H1 (cell line): ENCODE measurements around the gene RBM5. TPM values are rescaled to one million over a fixed set of nuclear protein-coding genes. Genes with fewer than 3 reads are reported as not detected.

Experiments used
- CTCF ChIA-PET: fragments of 300-600 bp; sonication (Branson Sonifier 250); formaldehyde crosslinking; loops from one replicate; lab custom pipeline; 2021; ENCODE audit not compliant: partially characterized antibody; lab: Charles Lee
- POLR2A ChIA-PET: fragments of 300-600 bp; sonication (Branson Sonifier 250); formaldehyde crosslinking; loops from one replicate; lab custom pipeline; 2021; ENCODE audit warnings: inconsistent platforms; ENCODE audit not compliant: partially characterized antibody; lab: Charles Lee
- DNase-seq, 2 experiments: peaks; one replicate each; pipeline versions ENCODE4 v3.0.0 to v3.0.0-alpha.2; 2010 to 2022; ENCODE audit warnings: low spot score in 2 of 2, low read depth in 1 of 2, mixed read lengths in 1 of 2
- FAIRE-seq: peaks from 2 replicates; lab custom pipeline; 2011; peaks lifted over from hg19 to GRCh38; lab: Jason Lieb, UNC
- H2AFZ ChIP-seq: 2 replicates; pipeline ENCODE4 v1.8.1; 2012; ENCODE audit warnings: low read length, inconsistent platforms
- H2AK5ac ChIP-seq: 2 replicates; pipeline ENCODE4 v1.6.1; 2013; ENCODE audit warnings: low read depth, low read length
- H2BK120ac ChIP-seq: replicated peaks from 2 replicates; pipeline ENCODE3; 2013; ENCODE audit warnings: low read depth, low read length, inconsistent platforms
- H2BK12ac ChIP-seq: 2 replicates; pipeline ENCODE4 v1.6.1; 2013; ENCODE audit warnings: low read depth, low read length
- H2BK15ac ChIP-seq: 2 replicates; pipeline ENCODE4 v1.6.1; 2013; ENCODE audit warnings: low read length
- H2BK20ac ChIP-seq: 2 replicates; pipeline ENCODE4 v1.6.1; 2013; ENCODE audit warnings: low read length
- H2BK5ac ChIP-seq: 2 replicates; pipeline ENCODE4 v1.6.1; 2013; ENCODE audit warnings: low read depth, low read length
- H3K14ac ChIP-seq: 2 replicates; pipeline ENCODE4 v1.6.1; 2013; ENCODE audit warnings: inconsistent platforms; ENCODE audit not compliant: insufficient read length
- H3K18ac ChIP-seq: 2 replicates; pipeline ENCODE4 v1.6.1; 2013; ENCODE audit warnings: low read length; ENCODE audit errors: extremely low read depth
- H3K23ac ChIP-seq: 2 replicates; pipeline ENCODE4 v1.6.1; 2013; ENCODE audit warnings: inconsistent platforms; ENCODE audit not compliant: insufficient read length
- H3K23me2 ChIP-seq: 2 replicates; pipeline ENCODE4 v1.6.1; 2013; ENCODE audit warnings: low read depth, low read length
- H3K27ac ChIP-seq: 2 replicates; pipeline ENCODE4 v1.6.1; 2011; ENCODE audit warnings: low read depth, low read length, inconsistent platforms
- H3K27me3 ChIP-seq, 4 experiments: replicated peaks in 1 of 4; 1 replicate in 1 of 4; 2 replicates in 3 of 4; pipeline versions ENCODE4 v1.6.1 to v1.8.1; 2011 to 2013; ENCODE audit warnings: low read length in 3 of 4, mild to moderate bottlenecking in 3 of 4, inconsistent platforms in 2 of 4, mixed read lengths in 2 of 4, moderate library complexity in 1 of 4; ENCODE audit not compliant: control insufficient read depth in 3 of 4, insufficient read depth in 3 of 4; ENCODE audit errors: extremely low read depth in 1 of 4
- H3K36me3 ChIP-seq, 4 experiments: 2 replicates each; pipeline versions ENCODE4 v1.6.1 to v1.8.1; 2011 to 2013; ENCODE audit warnings: mild to moderate bottlenecking in 4 of 4, low read length in 3 of 4, moderate library complexity in 2 of 4, control low read depth in 1 of 4, inconsistent platforms in 1 of 4; ENCODE audit not compliant: insufficient read depth in 4 of 4, control insufficient read depth in 2 of 4
- H3K4ac ChIP-seq: replicated peaks from 2 replicates; pipeline ENCODE3; 2013; ENCODE audit warnings: low read length, low read depth, mixed read lengths, inconsistent platforms; ENCODE audit not compliant: insufficient read length
- H3K4me1 ChIP-seq, 4 experiments: replicated peaks in 1 of 4; 1 replicate in 1 of 4; 2 replicates in 3 of 4; pipeline versions ENCODE4 v1.6.1 to v1.8.1; 2011 to 2013; ENCODE audit warnings: low read length in 3 of 4, inconsistent platforms in 2 of 4, mixed read lengths in 1 of 4; ENCODE audit not compliant: insufficient read depth in 4 of 4, control insufficient read depth in 3 of 4
- H3K4me2 ChIP-seq, 2 experiments: 2 replicates each; pipeline versions ENCODE4 v1.6.1 to v1.8.1; 2011 to 2013; ENCODE audit warnings: low read depth in 2 of 2, low read length in 2 of 2, control low read depth in 1 of 2, inconsistent platforms in 1 of 2, mild to moderate bottlenecking in 1 of 2; ENCODE audit not compliant: insufficient read depth in 1 of 2
- H3K4me3 ChIP-seq, 4 experiments: fragments of 200-600, 300-600 bp in 1 of 4; sonication (generic), shearing (Covaris generic), sonication (Bioruptor Twin) in 1 of 4; 2 replicates each; pipeline versions ENCODE4 v1.5.1 to v1.8.1; 2011 to 2016; ENCODE audit warnings: low read length in 4 of 4, low read depth in 3 of 4, control low read depth in 2 of 4, inconsistent platforms in 2 of 4, mild to moderate bottlenecking in 2 of 4, mixed read lengths in 1 of 4, moderate library complexity in 1 of 4; ENCODE audit not compliant: insufficient read depth in 2 of 4; ENCODE audit errors: extremely low read depth in 1 of 4
- H3K56ac ChIP-seq: replicated peaks from 2 replicates; pipeline ENCODE3; 2013; ENCODE audit warnings: low read depth, mild to moderate bottlenecking, mixed read lengths, low read length, inconsistent platforms; ENCODE audit not compliant: insufficient read length
- H3K79me1 ChIP-seq: 2 replicates; pipeline ENCODE4 v1.6.1; 2013; ENCODE audit warnings: low read depth, low read length, control low read depth
- H3K79me2 ChIP-seq, 2 experiments: 2 replicates each; pipeline versions ENCODE4 v1.6.1 to v1.8.1; 2012 to 2013; ENCODE audit warnings: low read length in 2 of 2, mild to moderate bottlenecking in 2 of 2, inconsistent platforms in 1 of 2; ENCODE audit not compliant: insufficient read depth in 2 of 2, control insufficient read depth in 1 of 2
- H3K9ac ChIP-seq, 4 experiments: replicated peaks in 1 of 4; 1 replicate in 1 of 4; 2 replicates in 3 of 4; pipeline versions ENCODE4 v1.6.1 to v1.8.1; 2011 to 2013; ENCODE audit warnings: low read depth in 3 of 4, low read length in 3 of 4, control low read depth in 2 of 4, mild to moderate bottlenecking in 2 of 4, moderate library complexity in 2 of 4, inconsistent platforms in 1 of 4; ENCODE audit errors: extremely low read depth in 1 of 4
- H3K9me3 ChIP-seq, 2 experiments: 2 replicates each; pipeline versions ENCODE4 v1.6.1 to v1.8.1; 2012 to 2013; ENCODE audit warnings: mild to moderate bottlenecking in 2 of 2, moderate library complexity in 2 of 2, control low read depth in 1 of 2, inconsistent platforms in 1 of 2, low read depth in 1 of 2, low read length in 1 of 2, mixed read lengths in 1 of 2; ENCODE audit not compliant: insufficient read depth in 2 of 2
- H4K20me1 ChIP-seq, 2 experiments: replicated peaks in 1 of 2; 2 replicates each; pipeline versions ENCODE3 to v1.8.1; 2011 to 2013; ENCODE audit warnings: inconsistent platforms in 2 of 2, low read length in 2 of 2, mild to moderate bottlenecking in 1 of 2; ENCODE audit not compliant: insufficient read depth in 2 of 2, control insufficient read depth in 1 of 2
- H4K5ac ChIP-seq: 2 replicates; pipeline ENCODE4 v1.6.1; 2013; ENCODE audit warnings: low read length, low read depth, mixed read lengths, inconsistent platforms; ENCODE audit not compliant: insufficient read length
- H4K8ac ChIP-seq: 2 replicates; pipeline ENCODE4 v1.8.0; 2013; ENCODE audit warnings: mild to moderate bottlenecking, moderate library complexity, low read length, inconsistent platforms; ENCODE audit not compliant: insufficient read depth; ENCODE audit errors: extremely low read depth
- H4K91ac ChIP-seq: replicated peaks from 2 replicates; pipeline ENCODE3; 2013; ENCODE audit warnings: low read length, mixed read lengths, inconsistent platforms; ENCODE audit not compliant: insufficient read length
- SP2 ChIP-seq: IDR thresholded peaks from 2 replicates; pipeline ENCODE4 v1.6.1; 2012; ENCODE audit warnings: mild to moderate bottlenecking, low read length, inconsistent platforms
- WGBS, 2 experiments: shearing (Covaris generic) in 1 of 2; methylation state at CpG; one replicate each; pipeline versions ENCODE4 v1.1.6 to v1.1.7; 2013 to 2015; ENCODE audit warnings: low lambda C conversion rate in 2 of 2, mixed read lengths in 2 of 2, inconsistent platforms in 1 of 2, low coverage in 1 of 2, missing lambda C conversion rate in 1 of 2; ENCODE audit not compliant: insufficient replicate concordance in 2 of 2, insufficient coverage in 1 of 2, insufficient read length in 1 of 2; ENCODE audit errors: extremely low coverage in 1 of 2, missing lambda C conversion rate in 1 of 2; 5-methylcytosine and 5-hydroxymethylcytosine counted together
- polyA plus RNA-seq, 7 experiments: library from polyadenylated mRNA; depleted of rRNA in 3 of 7; stranded (reverse) in 5 of 7; unstranded in 2 of 7; fragments of >200 nt in 5 of 7; fragments of 200-250 nt in 2 of 7; gene quantifications; 1 replicate in 5 of 7; 2 replicates in 1 of 7; 4 replicates in 1 of 7; pipeline versions ENCODE4 v1.2.1 to v1.2.3, GENCODE V29; 2011 to 2013; ENCODE audit warnings: missing spikeins in 2 of 7, mixed read lengths in 2 of 7
- total RNA-seq: library from RNA; stranded (reverse); fragmentation: NEBNext Ultra II Directional; extraction: Animal tissue kit (Norgen Biotek cat#: 25700); gene quantifications from 2 replicates; pipeline ENCODE4 v1.2.1, GENCODE V29; 2021

RBM5 gene
- total and polyA plus RNA-seq, 2 of the 8 experiments (the other 6 are each of a cell fraction or from before 2014, with no cell fraction given) = 82.7 to 144 TPM

DNA sequence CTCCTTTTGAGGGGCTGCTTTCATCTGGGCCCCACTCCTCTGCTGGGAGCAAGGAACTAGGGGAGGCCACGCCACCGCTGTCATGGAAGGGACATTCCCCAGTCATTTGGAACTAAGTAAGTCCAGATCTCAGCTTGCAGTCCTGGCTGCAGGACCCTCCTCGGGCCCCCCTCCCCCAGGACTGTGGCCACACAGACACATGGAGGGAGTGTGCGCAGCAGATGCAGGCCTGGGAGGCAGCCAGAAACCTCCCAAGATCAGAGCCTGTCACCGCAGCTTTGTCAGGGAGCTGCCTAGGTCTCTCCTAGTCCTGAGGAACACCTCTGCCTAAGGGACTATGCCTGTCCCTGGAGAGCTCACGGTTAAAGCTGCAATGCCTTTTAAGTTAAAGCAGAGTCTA, 59.1 kb downstream of the RBM5 start:
- Histone ChIP-seq H3K14ac (no peak overlapping the region), H3K4ac (no peak overlapping the region), H3K18ac (no peak overlapping the region), H3K4me1 (peaks cover 5 to 25% (median 16%) of the 10 kb centered on the region in 4 experiments), H2BK5ac (no peak overlapping the region), H3K9me3 (no peaks in the 10 kb centered on the region), H2AK5ac (no peak overlapping the region), H2BK20ac (no peak overlapping the region), H4K8ac (no peak overlapping the region), H3K36me3 (no peaks in the 10 kb centered on the region), H4K5ac (no peak overlapping the region), H2BK120ac (no peak overlapping the region), H3K79me1 (no peaks in the 10 kb centered on the region), H4K20me1 (no peaks in the 10 kb centered on the region), H3K9ac (no peak overlapping the region), H2AFZ (no peak overlapping the region), H3K4me2 (no peak overlapping the region), H3K4me3 (no peak overlapping the region), H2BK15ac (no peak overlapping the region), H3K27me3 (peaks cover 0 to under 1% (median 0%) of the 10 kb centered on the region in 4 experiments; a peak in 3 of 7 replicates), H4K91ac (no peak overlapping the region), H3K27ac (no peak overlapping the region), H3K23me2 (no peaks in the 10 kb centered on the region), H3K56ac (no peak overlapping the region), H3K79me2 (no peaks in the 10 kb centered on the region), H2BK12ac (no peak overlapping the region; the same call in 1 of the 2 replicates), H3K23ac (no peak overlapping the region)
- FAIRE-seq (no peak), DNase-seq (no peak)
- ChIA-PET POLR2A (interaction anchor here (0.5 to 1.4 kb wide), 6 partner anchors 9 to 25 kb away, joined by 3 to 5 read pairs (median 4); no protein-coding TSS in a partner anchor), CTCF (interaction anchor here (0.6 to 1.5 kb wide), 7 partner anchors 22 to 99 kb away, joined by 3 to 6 read pairs (median 4); no protein-coding TSS in a partner anchor)
- 71% methylated on average over 4 of the region's 6 CpGs; no CpG with 5 or more reads in 1 of the 2 experiments for WGBS, 2 experiments
- TF ChIP-seq SP2 = no peak
